ENCODE results near the gene KCTD16. TPM values are rescaled to one million over a fixed set of nuclear protein-coding genes. Genes with fewer than 3 reads are reported as not detected.

The KCTD16 gene
- total and polyA plus RNA-seq, 2 donors (not counting 1 experiment from before 2014, with no cell fraction given) = not detected

DNA sequence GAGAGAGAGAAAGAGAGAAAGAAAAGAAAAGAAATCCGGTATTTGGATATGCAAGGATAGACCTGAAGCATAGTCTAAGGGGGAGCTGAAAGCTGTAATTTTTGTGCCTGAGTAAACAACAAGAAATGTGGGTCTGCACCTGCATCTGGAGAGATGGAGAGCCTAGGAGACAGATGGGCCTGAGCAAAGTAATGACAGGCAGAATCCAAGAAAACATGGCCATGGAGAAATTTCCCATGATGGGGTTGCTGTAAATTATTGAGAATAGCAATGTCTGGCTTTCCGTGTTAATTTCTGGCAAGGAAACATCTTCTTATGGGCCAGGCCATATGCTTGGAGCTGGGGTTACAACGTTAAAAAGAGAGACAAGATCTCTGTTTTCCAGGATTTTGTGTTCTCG, 40.4 kb upstream of the KCTD16 start:
- Mint-ChIP-seq H3K4me3 (no peak overlapping the region), H3K9me3 (ENCODE audit: insufficient read depth) (no peaks in the 10 kb centered on the region), H3K27me3 (peaks cover 3% of the 10 kb centered on the region), H3K4me1 (no peaks in the 10 kb centered on the region), H3K27ac (no peak overlapping the region)
- POLR2A ChIA-PET = no interaction called here
- Histone ChIP-seq H4K20me1 (ENCODE audit: control insufficient read depth, insufficient read depth, low read length, poor library complexity, severe bottlenecking) (no peaks in the 10 kb centered on the region), H3K79me2 (ENCODE audit: control insufficient read depth, insufficient read depth, low read length) (no peaks in the 10 kb centered on the region), H3K4me2 (replicated peaks; ENCODE audit: low read depth, low read length, poor library complexity, severe bottlenecking) (no peak overlapping the region), H3K36me3 (replicated peaks in 1 of 2; ENCODE audit: control extremely low read depth in 1 of 2, control insufficient read depth in 1 of 2, extremely low read depth in 1 of 2, insufficient read depth in 2 of 2, low read length in 1 of 2) (no peaks in the 10 kb centered on the region), H3K27ac (ENCODE audit: low read length in 2 of 2) (no peak overlapping the region), H3K4me1 (ENCODE audit: control insufficient read depth in 2 of 2, insufficient read depth in 2 of 2, low read length in 2 of 2) (no peaks in the 10 kb centered on the region), H3K9ac (ENCODE audit: low read length) (no peak overlapping the region), H3K4me3 (ENCODE audit: control extremely low read depth in 1 of 5, extremely low read depth in 1 of 5, insufficient read depth in 1 of 5, low read depth in 2 of 5, low read length in 4 of 5) (no peak overlapping the region), H2AFZ (ENCODE audit: insufficient read depth, low read depth, low read length, poor library complexity, severe bottlenecking) (no peak overlapping the region), H3K9me3 (ENCODE audit: control extremely low read depth in 1 of 3, control insufficient read depth in 2 of 3, insufficient read depth in 1 of 3, low read length in 2 of 3) (no peaks in the 10 kb centered on the region), H3K27me3 (replicated peaks in 1 of 4; ENCODE audit: control extremely low read depth in 1 of 4, control insufficient read depth in 3 of 4, insufficient read depth in 4 of 4, low read length in 3 of 4) (no peaks in the 10 kb centered on the region)
- DNase-seq (no peak), ATAC-seq (ENCODE audit: low read depth) (no peak)
- CTCF ChIA-PET = no interaction called here
- intact Hi-C loops (cut with micrococcal nuclease) = no loop called here
- 100% methylated on average over 2 of the region's 4 CpGs for WGBS (ENCODE audit: insufficient coverage)
- TF ChIP-seq, protein P1, sequence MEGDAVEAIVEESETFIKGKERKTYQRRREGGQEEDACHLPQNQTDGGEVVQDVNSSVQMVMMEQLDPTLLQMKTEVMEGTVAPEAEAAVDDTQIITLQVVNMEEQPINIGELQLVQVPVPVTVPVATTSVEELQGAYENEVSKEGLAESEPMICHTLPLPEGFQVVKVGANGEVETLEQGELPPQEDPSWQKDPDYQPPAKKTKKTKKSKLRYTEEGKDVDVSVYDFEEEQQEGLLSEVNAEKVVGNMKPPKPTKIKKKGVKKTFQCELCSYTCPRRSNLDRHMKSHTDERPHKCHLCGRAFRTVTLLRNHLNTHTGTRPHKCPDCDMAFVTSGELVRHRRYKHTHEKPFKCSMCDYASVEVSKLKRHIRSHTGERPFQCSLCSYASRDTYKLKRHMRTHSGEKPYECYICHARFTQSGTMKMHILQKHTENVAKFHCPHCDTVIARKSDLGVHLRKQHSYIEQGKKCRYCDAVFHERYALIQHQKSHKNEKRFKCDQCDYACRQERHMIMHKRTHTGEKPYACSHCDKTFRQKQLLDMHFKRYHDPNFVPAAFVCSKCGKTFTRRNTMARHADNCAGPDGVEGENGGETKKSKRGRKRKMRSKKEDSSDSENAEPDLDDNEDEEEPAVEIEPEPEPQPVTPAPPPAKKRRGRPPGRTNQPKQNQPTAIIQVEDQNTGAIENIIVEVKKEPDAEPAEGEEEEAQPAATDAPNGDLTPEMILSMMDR (IDR thresholded peaks at IDR 0.05) = no peak
- TF ChIP-seq EZH2 (IDR thresholded peaks at IDR 0.05; ENCODE audit: borderline replicate concordance, insufficient read depth, low read depth, low read length, poor library complexity, severe bottlenecking) = no peak

DNA sequence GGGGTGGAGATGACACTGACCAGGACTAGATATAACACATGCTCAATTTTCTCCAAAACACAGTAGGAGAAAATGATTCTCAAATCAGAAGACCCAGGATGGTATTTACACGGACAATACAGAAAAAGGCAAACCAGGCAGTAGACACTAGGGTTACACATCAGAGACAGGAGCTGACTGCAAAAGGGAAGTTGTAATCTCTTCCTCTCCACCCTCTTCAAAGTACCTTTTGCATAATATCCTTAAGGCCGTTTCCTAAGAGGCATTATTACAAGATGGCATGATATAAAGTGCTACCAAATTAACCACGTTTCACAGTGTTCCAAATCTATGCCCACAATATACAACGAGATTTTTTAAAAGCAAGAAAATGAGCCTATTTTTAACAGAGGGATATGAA, 39.4 kb upstream of the KCTD16 start:
- H2AFZ ChIP-seq (ENCODE audit: insufficient read depth, low read depth, low read length, poor library complexity, severe bottlenecking) = no peak overlapping the region
- H3K27me3 ChIP-seq (replicated peaks in 1 of 4; ENCODE audit: control extremely low read depth in 1 of 4, control insufficient read depth in 3 of 4, insufficient read depth in 4 of 4, low read length in 3 of 4) = no peaks in the 10 kb centered on the region
- ChIA-PET CTCF (no interaction called here), POLR2A (no interaction called here)
- DNase-seq = no peak
- no peak overlapping the region for H3K27ac ChIP-seq (ENCODE audit: low read length in 2 of 2)
- ATAC-seq (ENCODE audit: low read depth) = no peak
- WGBS (ENCODE audit: insufficient coverage) = no CpG with 5 or more reads among the region's 4 CpGs
- no peaks in the 10 kb centered on the region for H3K4me1 ChIP-seq (ENCODE audit: control insufficient read depth in 2 of 2, insufficient read depth in 2 of 2, low read length in 2 of 2)
- no peak overlapping the region for H3K4me2 ChIP-seq (replicated peaks; ENCODE audit: low read depth, low read length, poor library complexity, severe bottlenecking)
- H3K9me3 ChIP-seq (ENCODE audit: control extremely low read depth in 1 of 3, control insufficient read depth in 2 of 3, insufficient read depth in 1 of 3, low read length in 2 of 3) = no peaks in the 10 kb centered on the region
- no peaks in the 10 kb centered on the region for H3K9me3 Mint-ChIP-seq (ENCODE audit: insufficient read depth)
- H3K27ac Mint-ChIP-seq = no peak overlapping the region
- H4K20me1 ChIP-seq (ENCODE audit: control insufficient read depth, insufficient read depth, low read length, poor library complexity, severe bottlenecking) = no peaks in the 10 kb centered on the region
- peaks cover 9% of the 10 kb centered on the region for H3K27me3 Mint-ChIP-seq
- H3K9ac ChIP-seq (ENCODE audit: low read length) = no peak overlapping the region
- H3K4me1 Mint-ChIP-seq = no peaks in the 10 kb centered on the region
- no peaks in the 10 kb centered on the region for H3K36me3 ChIP-seq (replicated peaks in 1 of 2; ENCODE audit: control extremely low read depth in 1 of 2, control insufficient read depth in 1 of 2, extremely low read depth in 1 of 2, insufficient read depth in 2 of 2, low read length in 1 of 2)
- no peak overlapping the region for H3K4me3 ChIP-seq (ENCODE audit: control extremely low read depth in 1 of 5, extremely low read depth in 1 of 5, insufficient read depth in 1 of 5, low read depth in 2 of 5, low read length in 4 of 5)
- no peak overlapping the region for H3K4me3 Mint-ChIP-seq
- H3K79me2 ChIP-seq (ENCODE audit: control insufficient read depth, insufficient read depth, low read length) = no peaks in the 10 kb centered on the region
- TF ChIP-seq, protein P1 (IDR thresholded peaks at IDR 0.05) = no peak
- TF ChIP-seq EZH2 (IDR thresholded peaks at IDR 0.05; ENCODE audit: borderline replicate concordance, insufficient read depth, low read depth, low read length, poor library complexity, severe bottlenecking) = no peak
- intact Hi-C loops (cut with micrococcal nuclease) = no loop called here
